ENCODE results near the gene YEATS2. TPM values are rescaled to one million over a fixed set of nuclear protein-coding genes. Genes with fewer than 3 reads are reported as not detected.

The YEATS2 gene
- total RNA-seq (10 to 100 TPM in 8 of 9 donors, 1 to 10 TPM in 1; 9.5 to 27.1 (median 15.4) TPM), polyA plus RNA-seq (10 to 100 TPM in 1 of 3 donors, 1 to 10 TPM in 2; 4.9 to 11.9 (median 8.4) TPM)
- long read RNA-seq, donor 1, partial matches to known transcripts, result 0 of 1 reads
- long read RNA-seq, donor 1, other reads (novel, unspliced or antisense), result 0 of 1 reads
- long read RNA-seq, donor 2, result 0 reads
- long read RNA-seq, donor 3, partial matches to known transcripts, result 0 of 1 reads
- long read RNA-seq, donor 3, other reads (novel, unspliced or antisense), result 0 of 1 reads
- long read RNA-seq, donor 4, partial matches to known transcripts, result 1 of 2 reads
- long read RNA-seq, donor 4, other reads (novel, unspliced or antisense), result 1 of 2 reads
- long read RNA-seq, donor 5, full-length matches to known transcripts, result 3 of 8 reads
- long read RNA-seq, donor 5, partial matches to known transcripts, result 2 of 8 reads
- long read RNA-seq, donor 5, other reads (novel, unspliced or antisense), result 3 of 8 reads
- long read RNA-seq, donor 6, result 0 reads
- long read RNA-seq, donor 7, result 0 reads
- long read RNA-seq, donor 8, partial matches to known transcripts, result 17 of 68 reads
- long read RNA-seq, donor 8, other reads (novel, unspliced or antisense), result 51 of 68 reads
- long read RNA-seq, donor 9, full-length matches to known transcripts, result 1 of 1 reads
- long read RNA-seq, donor 9, partial matches to known transcripts, result 0 of 1 reads
- long read RNA-seq, donor 9, other reads (novel, unspliced or antisense), result 0 of 1 reads
- long read RNA-seq, donor 10, full-length matches to known transcripts, result 1 of 1 reads
- long read RNA-seq, donor 10, partial matches to known transcripts, result 0 of 1 reads
- long read RNA-seq, donor 10, other reads (novel, unspliced or antisense), result 0 of 1 reads

DNA sequence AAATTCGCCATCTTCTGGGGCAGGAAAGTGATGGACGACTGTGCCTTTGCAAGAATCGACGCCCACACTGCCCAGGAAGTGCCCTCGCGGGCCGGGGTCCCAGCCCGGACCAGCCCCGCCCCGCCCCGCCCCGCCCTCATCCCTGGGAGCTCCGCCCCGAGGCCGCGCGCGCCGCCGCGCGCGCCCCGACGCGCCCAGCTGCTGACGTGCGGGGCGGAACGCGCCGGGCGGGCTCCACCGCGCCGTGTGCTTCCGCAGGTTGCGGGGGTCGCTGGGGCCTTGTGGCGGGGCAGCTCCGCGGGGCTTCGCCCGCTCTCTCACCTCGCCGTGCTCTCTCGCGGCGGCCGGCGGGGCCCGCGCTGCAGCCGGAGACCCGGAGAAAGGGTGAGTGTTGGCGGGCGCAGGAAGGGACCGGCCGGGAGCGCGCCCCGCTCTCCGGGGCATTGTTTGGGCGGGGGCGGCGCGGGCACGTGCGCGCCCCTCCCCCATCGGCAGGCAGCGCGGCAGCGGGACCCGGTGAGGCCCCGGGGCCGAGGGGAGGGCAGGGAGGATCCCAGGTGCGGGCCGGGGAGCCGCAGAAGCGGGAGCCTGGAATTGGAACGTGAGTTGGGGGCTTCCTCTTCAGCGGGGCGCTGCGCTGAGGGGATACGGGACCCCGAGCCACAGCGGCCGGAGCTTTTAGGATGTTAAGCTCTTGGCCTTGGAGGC lies at the start of gene YEATS2:
Gene YEATS2 (plus strand): TSS at position 188 of the 708 bp plus-strand sequence. CDS start 17,366 bp downstream, outside the sequence.
- WGBS, 4 donors, result 0 to 1% (median 0%) methylated on average over 13 to 89 of the region's 89 CpGs
- TF ChIP-seq, protein P1, sequence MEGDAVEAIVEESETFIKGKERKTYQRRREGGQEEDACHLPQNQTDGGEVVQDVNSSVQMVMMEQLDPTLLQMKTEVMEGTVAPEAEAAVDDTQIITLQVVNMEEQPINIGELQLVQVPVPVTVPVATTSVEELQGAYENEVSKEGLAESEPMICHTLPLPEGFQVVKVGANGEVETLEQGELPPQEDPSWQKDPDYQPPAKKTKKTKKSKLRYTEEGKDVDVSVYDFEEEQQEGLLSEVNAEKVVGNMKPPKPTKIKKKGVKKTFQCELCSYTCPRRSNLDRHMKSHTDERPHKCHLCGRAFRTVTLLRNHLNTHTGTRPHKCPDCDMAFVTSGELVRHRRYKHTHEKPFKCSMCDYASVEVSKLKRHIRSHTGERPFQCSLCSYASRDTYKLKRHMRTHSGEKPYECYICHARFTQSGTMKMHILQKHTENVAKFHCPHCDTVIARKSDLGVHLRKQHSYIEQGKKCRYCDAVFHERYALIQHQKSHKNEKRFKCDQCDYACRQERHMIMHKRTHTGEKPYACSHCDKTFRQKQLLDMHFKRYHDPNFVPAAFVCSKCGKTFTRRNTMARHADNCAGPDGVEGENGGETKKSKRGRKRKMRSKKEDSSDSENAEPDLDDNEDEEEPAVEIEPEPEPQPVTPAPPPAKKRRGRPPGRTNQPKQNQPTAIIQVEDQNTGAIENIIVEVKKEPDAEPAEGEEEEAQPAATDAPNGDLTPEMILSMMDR (IDR thresholded peaks at IDR 0.05), result no peak
- peak in 1 of 2 donors; percentile 57 for TF ChIP-seq POLR2A (IDR thresholded peaks at IDR 0.05)
- Histone ChIP-seq H3K27me3 (no peaks in the 10 kb centered on the region), H3K36me3 (replicated peaks in 1 of 2) (no peaks in the 10 kb centered on the region), H3K27ac (peak within 1 kb of the TSS in 4 of 5 donors; percentile 83 to 95 (median 92)), H3K9me3 (replicated peaks in 1 of 3) (no peaks in the 10 kb centered on the region), H3K4me1 (replicated peaks in 1 of 2) (peaks cover 0 to 20% of the 10 kb centered on the region in 2 donors), H3K4me3 (peak within 1 kb of the TSS; percentile 43 to 90 (median 71))
- peak; percentile 43 to 70 (median 54) for DNase-seq
- intact Hi-C loops (cut with DNase I), result no loop called here

DNA sequence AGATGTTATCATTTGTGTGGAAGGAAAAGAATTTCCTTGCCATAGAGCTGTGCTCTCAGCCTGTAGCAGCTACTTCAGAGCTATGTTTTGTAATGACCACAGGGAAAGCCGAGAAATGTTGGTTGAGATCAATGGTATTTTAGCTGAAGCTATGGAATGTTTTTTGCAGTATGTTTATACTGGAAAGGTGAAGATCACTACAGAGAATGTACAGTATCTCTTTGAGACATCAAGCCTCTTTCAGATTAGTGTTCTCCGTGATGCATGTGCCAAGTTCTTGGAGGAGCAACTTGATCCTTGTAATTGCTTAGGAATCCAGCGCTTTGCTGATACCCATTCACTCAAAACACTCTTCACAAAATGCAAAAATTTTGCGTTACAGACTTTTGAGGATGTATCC lies 47.0 kb upstream of the YEATS2 start:
- peaks cover 0 to 29% (median 11%) of the 10 kb centered on the region in 3 donors for H3K9me3 ChIP-seq (replicated peaks in 1 of 3)
- H3K27ac ChIP-seq, result no peak overlapping the region
- H3K27me3 ChIP-seq, result no peaks in the 10 kb centered on the region
- WGBS, 4 donors, result 94 to 98% (median 97%) methylated on average over 4 of the region's 4 CpGs
- no peak for DNase-seq
- no peak for TF ChIP-seq POLR2A (IDR thresholded peaks at IDR 0.05)
- TF ChIP-seq, protein P1 (IDR thresholded peaks at IDR 0.05), result no peak
- H3K36me3 ChIP-seq (replicated peaks in 1 of 2), result peaks cover 0 to 34% of the 10 kb centered on the region in 2 donors
- intact Hi-C loops (cut with DNase I), result no loop called here
- no peaks in the 10 kb centered on the region for H3K4me1 ChIP-seq (replicated peaks in 1 of 2)
- H3K4me3 ChIP-seq, result no peak overlapping the region

DNA sequence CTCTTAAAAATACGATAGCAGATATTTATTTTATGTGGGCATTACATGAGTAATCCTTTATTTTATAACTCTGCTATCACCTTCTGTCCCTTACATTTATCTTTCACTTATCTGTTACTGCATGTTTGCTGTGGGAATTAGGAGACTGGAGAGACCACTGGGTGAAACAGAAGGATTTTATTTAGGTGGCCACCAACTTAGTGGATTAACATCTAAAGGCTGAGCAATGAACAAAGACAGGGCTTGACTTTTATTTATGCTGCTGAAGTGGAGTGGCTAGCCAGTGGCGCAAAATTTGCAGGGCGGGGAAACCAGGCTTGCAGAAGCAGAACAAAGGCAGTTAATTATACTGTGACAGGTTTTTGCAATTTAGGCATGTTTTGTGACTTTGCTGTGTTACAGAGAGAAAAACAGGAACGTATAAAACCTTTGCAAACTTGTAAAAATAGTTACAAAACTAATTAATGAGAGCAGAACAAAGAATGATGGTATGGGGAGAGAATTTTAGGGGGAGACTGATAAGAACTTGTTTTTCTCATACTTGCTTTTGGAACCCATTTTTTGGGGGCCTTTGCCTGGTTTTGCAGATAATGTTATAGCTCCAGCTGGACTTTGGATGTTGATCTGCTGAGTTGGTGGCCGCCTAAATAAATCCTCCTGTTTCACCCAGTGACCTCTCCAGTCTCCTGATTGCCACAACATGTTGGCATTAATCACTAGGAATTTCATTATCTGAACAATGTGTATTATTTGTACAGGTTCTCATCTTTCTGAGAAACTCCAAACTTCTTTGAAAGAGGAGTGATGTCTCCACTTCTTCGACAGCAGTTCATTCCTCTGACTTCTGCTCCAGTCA lies 44.2 kb upstream of the YEATS2 start:
- no peaks in the 10 kb centered on the region for H3K27me3 ChIP-seq
- intact Hi-C loops (cut with DNase I), result no loop called here
- 79 to 99% (median 96%) methylated on average over 6 of the region's 6 CpGs for WGBS, 4 donors
- DNase-seq, result no peak
- no peak for TF ChIP-seq POLR2A (IDR thresholded peaks at IDR 0.05)
- no peak overlapping the region for H3K4me3 ChIP-seq
- H3K9me3 ChIP-seq (replicated peaks in 1 of 3), result peaks cover 0 to 29% (median 11%) of the 10 kb centered on the region in 3 donors
- no peaks in the 10 kb centered on the region for H3K4me1 ChIP-seq (replicated peaks in 1 of 2)
- H3K36me3 ChIP-seq (replicated peaks in 1 of 2), result peaks cover 0 to 25% of the 10 kb centered on the region in 2 donors
- no peak overlapping the region for H3K27ac ChIP-seq

DNA sequence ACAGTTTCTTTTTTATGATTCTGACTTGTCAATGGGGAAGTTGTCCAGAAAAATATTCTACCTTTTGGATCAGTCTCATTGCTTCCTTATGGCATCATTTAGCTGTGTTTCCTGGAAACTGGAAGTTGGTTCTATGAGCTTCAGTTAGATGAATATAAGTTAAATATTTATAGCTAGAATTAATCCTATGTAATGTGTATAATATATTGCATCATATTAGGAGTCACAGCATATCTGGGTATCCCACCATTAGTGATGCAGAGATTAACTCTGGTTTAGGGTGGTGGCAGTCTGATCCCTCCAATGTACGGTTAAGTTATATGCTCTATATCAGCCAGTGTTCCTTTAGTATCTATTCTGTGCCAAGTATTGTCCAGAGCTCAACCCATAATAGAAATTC lies 42.9 kb upstream of the YEATS2 start:
- intact Hi-C loops (cut with DNase I), result no loop called here
- H3K9me3 ChIP-seq (replicated peaks in 1 of 3), result peaks cover 0 to 29% (median 11%) of the 10 kb centered on the region in 3 donors
- H3K4me3 ChIP-seq, result no peak overlapping the region
- no peaks in the 10 kb centered on the region for H3K27me3 ChIP-seq
- no peaks in the 10 kb centered on the region for H3K4me1 ChIP-seq (replicated peaks in 1 of 2)
- no peak for TF ChIP-seq POLR2A (IDR thresholded peaks at IDR 0.05)
- TF ChIP-seq, protein P1 (IDR thresholded peaks at IDR 0.05), result no peak
- H3K27ac ChIP-seq, result no peak overlapping the region
- no peak for DNase-seq
- 92 to 100% (median 98%) methylated on average over 1 of the region's 1 CpG for WGBS, 4 donors
- H3K36me3 ChIP-seq (replicated peaks in 1 of 2), result peaks cover 0 to 29% of the 10 kb centered on the region in 2 donors
